ENCODE data around the gene CACNB2. TPM values are rescaled to one million over a fixed set of nuclear protein-coding genes. Genes with fewer than 3 reads are reported as not detected.

CACNB2 gene
- total and polyA plus RNA-seq, 10 of the 15 experiments (the other 5 are each of a cell fraction or from before 2014, with no cell fraction given), result 0.62 to 8.1 (median 1.2) TPM

DNA sequence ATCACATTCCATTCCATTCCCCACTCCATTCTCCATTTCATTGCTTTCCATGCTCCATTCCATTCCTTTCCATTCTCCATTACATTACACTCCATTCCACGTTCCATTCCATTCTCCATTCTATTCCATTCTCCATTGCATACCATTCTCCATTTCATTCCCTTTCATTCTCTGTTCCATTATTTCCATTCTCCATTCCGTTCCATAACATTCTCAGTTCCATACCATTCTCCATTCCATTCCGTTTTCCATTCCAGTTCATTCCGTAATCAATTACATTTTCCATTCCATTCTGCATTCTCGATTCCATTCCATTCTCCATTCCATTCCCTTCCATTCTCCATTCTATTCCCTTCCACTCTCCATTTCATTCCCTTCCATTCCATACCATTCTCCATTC is 424.8 kb downstream of the CACNB2 start (continued):
- no peak for TF ChIP-seq CHD4 (IDR thresholded peaks at IDR 0.05)
- TF ChIP-seq, protein P1, sequence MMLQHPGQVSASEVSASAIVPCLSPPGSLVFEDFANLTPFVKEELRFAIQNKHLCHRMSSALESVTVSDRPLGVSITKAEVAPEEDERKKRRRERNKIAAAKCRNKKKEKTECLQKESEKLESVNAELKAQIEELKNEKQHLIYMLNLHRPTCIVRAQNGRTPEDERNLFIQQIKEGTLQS (IDR thresholded peaks at IDR 0.05; ENCODE audit: borderline replicate concordance, extremely low read depth, low read depth, low read length), result no peak
- no peak for TF ChIP-seq PAX5 (IDR thresholded peaks at IDR 0.05; ENCODE audit: borderline replicate concordance, low read depth, low read length)
- TF ChIP-seq MEF2A (IDR thresholded peaks at IDR 0.05; ENCODE audit: insufficient read depth, low read depth, low read length), result no peak
- no peak for TF ChIP-seq RB1 (IDR thresholded peaks at IDR 0.05; ENCODE audit: borderline replicate concordance)
- TF ChIP-seq, protein P2, sequence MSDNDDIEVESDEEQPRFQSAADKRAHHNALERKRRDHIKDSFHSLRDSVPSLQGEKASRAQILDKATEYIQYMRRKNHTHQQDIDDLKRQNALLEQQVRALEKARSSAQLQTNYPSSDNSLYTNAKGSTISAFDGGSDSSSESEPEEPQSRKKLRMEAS (IDR thresholded peaks at IDR 0.05; ENCODE audit: low read depth, low read length), result no peak
- TF ChIP-seq, protein P3, sequence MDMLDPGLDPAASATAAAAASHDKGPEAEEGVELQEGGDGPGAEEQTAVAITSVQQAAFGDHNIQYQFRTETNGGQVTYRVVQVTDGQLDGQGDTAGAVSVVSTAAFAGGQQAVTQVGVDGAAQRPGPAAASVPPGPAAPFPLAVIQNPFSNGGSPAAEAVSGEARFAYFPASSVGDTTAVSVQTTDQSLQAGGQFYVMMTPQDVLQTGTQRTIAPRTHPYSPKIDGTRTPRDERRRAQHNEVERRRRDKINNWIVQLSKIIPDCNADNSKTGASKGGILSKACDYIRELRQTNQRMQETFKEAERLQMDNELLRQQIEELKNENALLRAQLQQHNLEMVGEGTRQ (IDR thresholded peaks at IDR 0.05; ENCODE audit: borderline replicate concordance, low read depth, low read length), result no peak
- TF ChIP-seq MEF2B (IDR thresholded peaks at IDR 0.05; ENCODE audit: partially characterized antibody, poor library complexity, severe bottlenecking), result no peak
- TF ChIP-seq CBX3 (IDR thresholded peaks at IDR 0.05; ENCODE audit: borderline replicate concordance, low read depth), result no peak
- TF ChIP-seq NBN (IDR thresholded peaks at IDR 0.05), result no peak

DNA sequence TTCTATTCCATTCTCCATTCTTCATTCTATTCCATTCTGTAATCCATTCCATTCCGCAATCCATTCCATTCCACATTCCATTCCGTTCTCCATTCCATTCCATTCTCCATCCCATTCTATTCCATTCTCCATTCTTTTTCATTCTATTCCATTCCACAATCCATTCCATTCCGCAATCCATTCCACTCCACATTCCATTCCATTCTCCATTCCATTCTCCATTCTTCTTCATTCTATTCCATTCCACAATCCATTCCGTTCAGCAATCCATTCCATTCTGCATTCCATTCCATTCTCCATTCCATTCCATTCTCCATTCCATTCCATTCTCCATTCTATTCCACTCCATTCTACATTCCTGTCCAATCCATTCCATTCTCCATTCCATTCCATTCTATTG is 426.0 kb downstream of the CACNB2 start:
- TF ChIP-seq ZNF384 (IDR thresholded peaks at IDR 0.05; ENCODE audit: borderline replicate concordance, low read depth, low read length), result no peak
- no peak for TF ChIP-seq RUNX3 (IDR thresholded peaks at IDR 0.05; ENCODE audit: low read length)
- no peak for TF ChIP-seq SUZ12 (IDR thresholded peaks at IDR 0.05; ENCODE audit: unreplicated experiment)
- TF ChIP-seq SMARCA5 (IDR thresholded peaks at IDR 0.05), result no peak
- TF ChIP-seq, protein P4, sequence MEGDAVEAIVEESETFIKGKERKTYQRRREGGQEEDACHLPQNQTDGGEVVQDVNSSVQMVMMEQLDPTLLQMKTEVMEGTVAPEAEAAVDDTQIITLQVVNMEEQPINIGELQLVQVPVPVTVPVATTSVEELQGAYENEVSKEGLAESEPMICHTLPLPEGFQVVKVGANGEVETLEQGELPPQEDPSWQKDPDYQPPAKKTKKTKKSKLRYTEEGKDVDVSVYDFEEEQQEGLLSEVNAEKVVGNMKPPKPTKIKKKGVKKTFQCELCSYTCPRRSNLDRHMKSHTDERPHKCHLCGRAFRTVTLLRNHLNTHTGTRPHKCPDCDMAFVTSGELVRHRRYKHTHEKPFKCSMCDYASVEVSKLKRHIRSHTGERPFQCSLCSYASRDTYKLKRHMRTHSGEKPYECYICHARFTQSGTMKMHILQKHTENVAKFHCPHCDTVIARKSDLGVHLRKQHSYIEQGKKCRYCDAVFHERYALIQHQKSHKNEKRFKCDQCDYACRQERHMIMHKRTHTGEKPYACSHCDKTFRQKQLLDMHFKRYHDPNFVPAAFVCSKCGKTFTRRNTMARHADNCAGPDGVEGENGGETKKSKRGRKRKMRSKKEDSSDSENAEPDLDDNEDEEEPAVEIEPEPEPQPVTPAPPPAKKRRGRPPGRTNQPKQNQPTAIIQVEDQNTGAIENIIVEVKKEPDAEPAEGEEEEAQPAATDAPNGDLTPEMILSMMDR (IDR thresholded peaks at IDR 0.05 in 2 of 3, conservative IDR thresholded peaks at IDR 0.05 in 1 of 3; ENCODE audit: control insufficient read depth in 2 of 3, extremely low read depth in 1 of 3, insufficient read depth in 1 of 3, low read depth in 3 of 3, low read length in 3 of 3), result no peak
- TF ChIP-seq MYB (IDR thresholded peaks at IDR 0.05; ENCODE audit: borderline replicate concordance, low read depth, low read length), result no peak
- TF ChIP-seq NFXL1 (IDR thresholded peaks at IDR 0.05; ENCODE audit: borderline replicate concordance), result no peak
- TF ChIP-seq SPI1 (IDR thresholded peaks at IDR 0.05; ENCODE audit: borderline replicate concordance, insufficient read depth, low read depth, low read length), result no peak
- Histone ChIP-seq H3K9me3 (replicated peaks; ENCODE audit: control insufficient read depth, insufficient read depth, low read length) (no peaks in the 10 kb centered on the region; the same call in 2 of the 3 replicates), H2AFZ (ENCODE audit: control insufficient read depth, low read depth, low read length) (no peak overlapping the region), H3K9ac (ENCODE audit: control insufficient read depth, insufficient read depth, low read length) (no peak overlapping the region), H3K36me3 (ENCODE audit: control insufficient read depth in 2 of 2, insufficient read depth in 2 of 2, low read length in 1 of 2) (no peaks in the 10 kb centered on the region), H3K79me2 (ENCODE audit: control insufficient read depth, insufficient read depth, low read length) (no peaks in the 10 kb centered on the region), H3K27ac (ENCODE audit: control insufficient read depth, insufficient read depth) (no peak overlapping the region), H4K20me1 (ENCODE audit: control insufficient read depth, insufficient read depth) (no peaks in the 10 kb centered on the region), H3K4me2 (ENCODE audit: control insufficient read depth, insufficient read depth) (no peak overlapping the region), H3K4me1 (ENCODE audit: control insufficient read depth, insufficient read depth, low read length) (no peaks in the 10 kb centered on the region), H3K27me3 (replicated peaks in 1 of 2; ENCODE audit: control insufficient read depth in 2 of 2, insufficient read depth in 2 of 2, low read length in 1 of 2) (no peaks in the 10 kb centered on the region), H3K4me3 (no peak overlapping the region)
- in situ Hi-C loops (cut with MboI) (no loop called here), intact Hi-C loops (cut with micrococcal nuclease; ENCODE audit: unreplicated experiment) (no loop called here)
- ChIA-PET RAD21 (ENCODE audit: unreplicated experiment) (no interaction called here), POLR2A (no interaction called here), SMC1A (ENCODE audit: uncharacterized antibody, unreplicated experiment) (no interaction called here), CTCF (no interaction called here)
- ATAC-seq (no peak), DNase-seq (ENCODE audit: low read depth, low spot score) (no peak), FAIRE-seq (no peak)
- WGBS (ENCODE audit: insufficient coverage, insufficient replicate concordance, low lambda C conversion rate, missing lambda C conversion rate), result 95% methylated on average over 4 of the region's 4 CpGs
- BruUV-seq (replicated peaks), result no TSS peak

Data from GM12878 (cell line).